Natural killer cell (primary cell): Measurements from ENCODE around the gene PLEKHA1. TPM values are rescaled to one million over a fixed set of nuclear protein-coding genes. Genes with fewer than 3 reads are reported as not detected.

ENCODE experiments used
- ATAC-seq, 3 donors: fragments of 150-1000 bp in 2 of 3; fragments of 200-7000 bp in 1 of 3; cut with Tn5 transposase; 1 replicate in 1 of 3; 2 replicates in 2 of 3; pipeline ENCODE4 v1.10.0; 2021; ENCODE audit warnings: mild to moderate bottlenecking in 2 of 3, moderate library complexity in 2 of 3
- DNase-seq, 2 donors: peaks; one replicate each; pipeline versions ENCODE4 v3.0.0 to v3.0.0-alpha.2; 2013 to 2021; ENCODE audit warnings: mixed read lengths in 1 of 2
- H3K27ac ChIP-seq: one replicate; pipeline ENCODE4 v1.5.1; 2013; ENCODE audit warnings: mild to moderate bottlenecking, low read length
- H3K27me3 ChIP-seq: one replicate; pipeline ENCODE4 v1.6.1; 2013; ENCODE audit warnings: low read length; ENCODE audit not compliant: control insufficient read depth, insufficient read depth
- H3K36me3 ChIP-seq: one replicate; pipeline ENCODE4 v1.6.1; 2013; ENCODE audit warnings: low read length; ENCODE audit not compliant: control insufficient read depth, insufficient read depth
- H3K4me1 ChIP-seq: one replicate; pipeline ENCODE4 v1.6.1; 2013; ENCODE audit warnings: low read length; ENCODE audit not compliant: control insufficient read depth, insufficient read depth
- H3K4me3 ChIP-seq: one replicate; pipeline ENCODE4 v1.5.1; 2013; ENCODE audit warnings: low read length
- H3K9me3 ChIP-seq: one replicate; pipeline ENCODE4 v1.6.1; 2013; ENCODE audit warnings: low read length; ENCODE audit not compliant: control insufficient read depth, insufficient read depth
- H3K27ac Mint-ChIP-seq, 2 donors: one replicate each; pipeline ENCODE4 v1.8.0; 2022; ENCODE audit warnings: mild to moderate bottlenecking in 2 of 2, mixed read lengths in 2 of 2, moderate library complexity in 1 of 2
- H3K27me3 Mint-ChIP-seq, 2 donors: one replicate each; pipeline ENCODE4 v1.8.0; 2022; ENCODE audit warnings: low read depth in 2 of 2, mixed read lengths in 2 of 2
- H3K36me3 Mint-ChIP-seq: one replicate; pipeline ENCODE4 v1.8.0; 2022; ENCODE audit warnings: mixed read lengths
- H3K4me1 Mint-ChIP-seq, 2 donors: one replicate each; pipeline ENCODE4 v1.8.0; 2022; ENCODE audit warnings: mixed read lengths in 2 of 2
- H3K4me3 Mint-ChIP-seq: one replicate; pipeline ENCODE4 v1.8.0; 2022; ENCODE audit warnings: mild to moderate bottlenecking, moderate library complexity, mixed read lengths
- H3K9me3 Mint-ChIP-seq, 2 donors: one replicate each; pipeline ENCODE4 v1.8.0; 2022; ENCODE audit warnings: mixed read lengths in 2 of 2
- CTCF ChIP-seq: fragments of 200-600 bp; IDR thresholded peaks from one replicate; pipeline ENCODE4 v1.8.0; 2022; ENCODE audit warnings: antibody characterized with exemption
- WGBS: methylation state at CpG from one replicate; pipeline ENCODE4 v1.1.7; 2013; ENCODE audit warnings: missing lambda C conversion rate; ENCODE audit not compliant: insufficient coverage; 5-methylcytosine and 5-hydroxymethylcytosine counted together
- intact Hi-C: fragments of 100-400 bp; cut with micrococcal nuclease; formaldehyde crosslinking; loops from one replicate; pipeline ENCODE4 v1.14.2; 2022
- total RNA-seq, 4 donors: library from RNA; stranded (reverse); fragments of 120-200 nt in 1 of 4; gene quantifications; one replicate each; pipeline versions ENCODE4 v1.2.3 to v1.2.4, GENCODE V29; 2013 to 2022

Gene PLEKHA1
- total RNA-seq, 3 donors from 2014 or later (not counting 1 experiment from before 2014, with no cell fraction given), result 45.9 to 64.6 (median 56.1) TPM

GRCh38 chr10:122455376-122456079 is 81.0 kb downstream of the PLEKHA1 start:
- Mint-ChIP-seq H3K27ac (no peak overlapping the region), H3K4me3 (no peak overlapping the region), H3K4me1 (no peaks in the 10 kb centered on the region), H3K27me3 (peaks cover 42 to 48% of the 10 kb centered on the region in 2 donors), H3K9me3 (no peaks in the 10 kb centered on the region), H3K36me3 (no peaks in the 10 kb centered on the region)
- H3K27ac ChIP-seq, result no peak overlapping the region
- H3K4me3 ChIP-seq, result no peak overlapping the region
- peaks cover 26% of the 10 kb centered on the region for H3K27me3 ChIP-seq
- ATAC-seq (no peak), DNase-seq (no peak)
- no peaks in the 10 kb centered on the region for H3K9me3 ChIP-seq
- H3K36me3 ChIP-seq, result no peaks in the 10 kb centered on the region
- intact Hi-C loops, result no loop called here
- peaks cover 7% of the 10 kb centered on the region for H3K4me1 ChIP-seq
- TF ChIP-seq CTCF, result no peak
- whole genome bisulfite sequencing, result 92% methylated on average over 8 of the region's 11 CpGs

GRCh38 chr10:122457934-122458333 is 83.4 kb downstream of the PLEKHA1 start:
- Mint-ChIP-seq H3K36me3 (no peaks in the 10 kb centered on the region), H3K9me3 (no peaks in the 10 kb centered on the region), H3K27ac (no peak overlapping the region), H3K4me3 (no peak overlapping the region), H3K27me3 (peaks cover 45 to 47% of the 10 kb centered on the region in 2 donors), H3K4me1 (peaks cover 7 to 9% of the 10 kb centered on the region in 2 donors)
- 64% methylated on average over 5 of the region's 5 CpGs for WGBS
- Histone ChIP-seq H3K4me1 (peaks cover 20% of the 10 kb centered on the region), H3K9me3 (no peaks in the 10 kb centered on the region), H3K36me3 (no peaks in the 10 kb centered on the region), H3K27me3 (peaks cover 30% of the 10 kb centered on the region), H3K27ac (no peak overlapping the region), H3K4me3 (no peak overlapping the region)
- intact Hi-C loops, result no loop called here
- no peak for TF ChIP-seq CTCF
- no peak for DNase-seq
- ATAC-seq, result no peak

GRCh38 chr10:122458693-122459092 is 84.2 kb downstream of the PLEKHA1 start:
- Histone ChIP-seq H3K27me3 (peaks cover 31% of the 10 kb centered on the region), H3K36me3 (no peaks in the 10 kb centered on the region), H3K9me3 (no peaks in the 10 kb centered on the region), H3K4me1 (peaks cover 21% of the 10 kb centered on the region), H3K4me3 (no peak overlapping the region), H3K27ac (no peak overlapping the region)
- Mint-ChIP-seq H3K4me1 (peaks cover 8 to 10% of the 10 kb centered on the region in 2 donors), H3K9me3 (no peaks in the 10 kb centered on the region), H3K27me3 (peaks cover 51 to 54% of the 10 kb centered on the region in 2 donors), H3K36me3 (no peaks in the 10 kb centered on the region), H3K27ac (no peak overlapping the region), H3K4me3 (no peak overlapping the region)
- 48% methylated on average over 6 of the region's 6 CpGs for WGBS
- intact Hi-C loops, result no loop called here
- DNase-seq, result no peak
- TF ChIP-seq CTCF, result no peak
- ATAC-seq, result no peak
